ENCODE measurements around the gene ARID3B.

Gene ARID3B

GRCh38 chr15:74609938-74610301 is 68.9 kb downstream of the ARID3B start:
- H3K4me1 ChIP-seq: no peaks in the 10 kb centered on the region
- in situ Hi-C loops (cut with MboI; ENCODE audit: low sequenced_read_pairs): no loop called here
- no peak overlapping the region for H3K4me3 ChIP-seq
- H3K36me3 ChIP-seq (replicated peaks): no peaks in the 10 kb centered on the region
- no peaks in the 10 kb centered on the region for H3K9me3 ChIP-seq
- no peak for DNase-seq (ENCODE audit: low spot score in 2 of 2)
- peaks cover 31% of the 10 kb centered on the region for H3K27me3 ChIP-seq (ENCODE audit: low read depth)

GRCh38 chr15:74610302-74610951 is 69.4 kb downstream of the ARID3B start:
- Histone ChIP-seq H3K9me3 (no peaks in the 10 kb centered on the region), H3K4me1 (no peaks in the 10 kb centered on the region), H3K36me3 (replicated peaks) (no peaks in the 10 kb centered on the region), H3K27me3 (ENCODE audit: low read depth) (peaks cover 31% of the 10 kb centered on the region), H3K4me3 (no peak overlapping the region)
- no peak for DNase-seq (ENCODE audit: low spot score in 2 of 2)
- in situ Hi-C loops (cut with MboI; ENCODE audit: low sequenced_read_pairs): no loop called here

GRCh38 chr15:74611341-74611740 is 70.3 kb downstream of the ARID3B start:
- Histone ChIP-seq H3K27me3 (ENCODE audit: low read depth) (peaks cover 31% of the 10 kb centered on the region), H3K4me3 (no peak overlapping the region), H3K4me1 (no peaks in the 10 kb centered on the region), H3K36me3 (replicated peaks) (peaks cover 7% of the 10 kb centered on the region), H3K9me3 (no peaks in the 10 kb centered on the region)
- in situ Hi-C loops (cut with MboI; ENCODE audit: low sequenced_read_pairs): no loop called here
- no peak for DNase-seq (ENCODE audit: low spot score in 2 of 2)

GRCh38 chr15:74611834-74612233 is 70.8 kb downstream of the ARID3B start:
- H3K36me3 ChIP-seq (replicated peaks): peaks cover 8% of the 10 kb centered on the region
- in situ Hi-C loops (cut with MboI; ENCODE audit: low sequenced_read_pairs): no loop called here
- H3K4me3 ChIP-seq: no peak overlapping the region
- H3K4me1 ChIP-seq: peaks cover 3% of the 10 kb centered on the region
- no peak for DNase-seq (ENCODE audit: low spot score in 2 of 2)
- H3K27me3 ChIP-seq (ENCODE audit: low read depth): peaks cover 31% of the 10 kb centered on the region
- H3K9me3 ChIP-seq: no peaks in the 10 kb centered on the region

- no peak overlapping the region for H3K4me3 ChIP-seq
- DNase-seq (ENCODE audit: low spot score in 2 of 2): no peak
- H3K9me3 ChIP-seq: no peaks in the 10 kb centered on the region
- peaks cover 26% of the 10 kb centered on the region for H3K27me3 ChIP-seq (ENCODE audit: low read depth)
- in situ Hi-C loops (cut with MboI; ENCODE audit: low sequenced_read_pairs): no loop called here
- H3K36me3 ChIP-seq (replicated peaks): peaks cover 17% of the 10 kb centered on the region
- peaks cover 11% of the 10 kb centered on the region for H3K4me1 ChIP-seq
These were observed 71.7 kb downstream of the ARID3B start for GRCh38 chr15:74612677-74613076.

- peaks cover 20% of the 10 kb centered on the region for H3K27me3 ChIP-seq (ENCODE audit: low read depth)
- in situ Hi-C loops (cut with MboI; ENCODE audit: low sequenced_read_pairs): no loop called here
- H3K4me3 ChIP-seq: no peak overlapping the region
- peaks cover 12% of the 10 kb centered on the region for H3K4me1 ChIP-seq
- no peaks in the 10 kb centered on the region for H3K9me3 ChIP-seq
- H3K36me3 ChIP-seq (replicated peaks): peaks cover 23% of the 10 kb centered on the region
- DNase-seq (ENCODE audit: low spot score in 2 of 2): no peak
These were observed 72.3 kb downstream of the ARID3B start for GRCh38 chr15:74613089-74613952.

- Histone ChIP-seq H3K4me1 (peaks cover 12% of the 10 kb centered on the region), H3K27me3 (ENCODE audit: low read depth) (peaks cover 11% of the 10 kb centered on the region; the same call in 1 of the 2 replicates), H3K9me3 (no peaks in the 10 kb centered on the region), H3K4me3 (peak overlapping the region; percentile 99), H3K36me3 (replicated peaks) (peaks cover 30% of the 10 kb centered on the region)
- in situ Hi-C loops (cut with MboI; ENCODE audit: low sequenced_read_pairs): no loop called here
- no peak for DNase-seq (ENCODE audit: low spot score in 2 of 2)
These were observed 73.1 kb downstream of the ARID3B start for GRCh38 chr15:74613953-74614743.

- DNase-seq (ENCODE audit: low spot score in 2 of 2): peak; percentile 83 to 92
- in situ Hi-C loops (cut with MboI; ENCODE audit: low sequenced_read_pairs): no loop called here
- Histone ChIP-seq H3K36me3 (replicated peaks) (peaks cover 38% of the 10 kb centered on the region), H3K27me3 (ENCODE audit: low read depth) (peaks cover 4% of the 10 kb centered on the region; the same call in 1 of the 2 replicates), H3K9me3 (no peaks in the 10 kb centered on the region), H3K4me3 (peak overlapping the region; percentile 99), H3K4me1 (peaks cover 12% of the 10 kb centered on the region)
These were observed 73.9 kb downstream of the ARID3B start for GRCh38 chr15:74614744-74615507.

GRCh38 chr15:74615508-74616365 is 74.7 kb downstream of the ARID3B start, which contains the start of gene CLK3:
TSS of gene CLK3 (plus strand) at chr15:74615836. CDS start at chr15:74619197, 3,361 bp downstream.
- Histone ChIP-seq H3K27me3 (ENCODE audit: low read depth) (0 out of 2 replicates have a peak, but pooled peaks cover under 1% of the 10 kb centered on the region), H3K4me3 (peak within 1 kb of the TSS; percentile 99), H3K4me1 (peaks cover 12% of the 10 kb centered on the region), H3K36me3 (replicated peaks) (peaks cover 46% of the 10 kb centered on the region), H3K9me3 (no peaks in the 10 kb centered on the region)
- in situ Hi-C loops (cut with MboI; ENCODE audit: low sequenced_read_pairs): no loop called here
- DNase-seq (ENCODE audit: low spot score in 2 of 2): peak; percentile 98 to 100

- Histone ChIP-seq H3K9me3 (no peaks in the 10 kb centered on the region), H3K36me3 (replicated peaks) (peaks cover 53% of the 10 kb centered on the region), H3K27me3 (ENCODE audit: low read depth) (no peaks in the 10 kb centered on the region), H3K4me3 (peak overlapping the region; percentile 99), H3K4me1 (peaks cover 12% of the 10 kb centered on the region)
- DNase-seq (ENCODE audit: low spot score in 2 of 2): peak in 1 of 2 experiments; percentile 82
- in situ Hi-C loops (cut with MboI; ENCODE audit: low sequenced_read_pairs): no loop called here
These were observed 75.4 kb downstream of the ARID3B start for GRCh38 chr15:74616366-74616939.

- Histone ChIP-seq H3K9me3 (no peaks in the 10 kb centered on the region), H3K27me3 (ENCODE audit: low read depth) (no peaks in the 10 kb centered on the region), H3K4me1 (peaks cover 12% of the 10 kb centered on the region), H3K4me3 (peak overlapping the region; percentile 99), H3K36me3 (replicated peaks) (peaks cover 59% of the 10 kb centered on the region)
- in situ Hi-C loops (cut with MboI; ENCODE audit: low sequenced_read_pairs): no loop called here
- DNase-seq (ENCODE audit: low spot score in 2 of 2): no peak
These were observed 76.0 kb downstream of the ARID3B start for GRCh38 chr15:74616996-74617395.
